Activated T-cell treated with anti-CD3 and anti-CD28 coated beads, Interleukin-2, amount 50 U/mL, for 4 hours (primary cell): ENCODE data around the gene FANCC. TPM values are rescaled to one million over a fixed set of nuclear protein-coding genes. Genes with fewer than 3 reads are reported as not detected.
A peak's percentile ranks its signal among the peaks of the same experiment; 100 is the strongest.

Source experiments
- ATAC-seq, 2 donors: fragments of 200-7000 bp; cut with Tn5 transposase; one replicate each; pipeline ENCODE4 v1.10.0; 2021
- DNase-seq: peaks from one replicate; pipeline ENCODE4 v3.0.0-alpha.2; 2020
- H3K27me3 Mint-ChIP-seq: one replicate; pipeline ENCODE4 v1.8.0; 2021; ENCODE audit warnings: low read depth, mixed read lengths
- H3K36me3 Mint-ChIP-seq: one replicate; pipeline ENCODE4 v1.8.0; 2022; ENCODE audit warnings: mixed read lengths; ENCODE audit not compliant: insufficient read depth
- H3K4me1 Mint-ChIP-seq: one replicate; pipeline ENCODE4 v1.8.0; 2021; ENCODE audit warnings: low read depth, mixed read lengths
- H3K4me3 Mint-ChIP-seq: one replicate; pipeline ENCODE4 v1.8.0; 2021; ENCODE audit warnings: mild to moderate bottlenecking, moderate library complexity, mixed read lengths
- H3K9me3 Mint-ChIP-seq: one replicate; pipeline ENCODE4 v1.8.0; 2021; ENCODE audit warnings: mixed read lengths
- total RNA-seq, 3 donors: library from RNA; stranded (reverse); gene quantifications; one replicate each; pipeline ENCODE4 v1.2.1, GENCODE V29; 2021

Gene FANCC, protein sequence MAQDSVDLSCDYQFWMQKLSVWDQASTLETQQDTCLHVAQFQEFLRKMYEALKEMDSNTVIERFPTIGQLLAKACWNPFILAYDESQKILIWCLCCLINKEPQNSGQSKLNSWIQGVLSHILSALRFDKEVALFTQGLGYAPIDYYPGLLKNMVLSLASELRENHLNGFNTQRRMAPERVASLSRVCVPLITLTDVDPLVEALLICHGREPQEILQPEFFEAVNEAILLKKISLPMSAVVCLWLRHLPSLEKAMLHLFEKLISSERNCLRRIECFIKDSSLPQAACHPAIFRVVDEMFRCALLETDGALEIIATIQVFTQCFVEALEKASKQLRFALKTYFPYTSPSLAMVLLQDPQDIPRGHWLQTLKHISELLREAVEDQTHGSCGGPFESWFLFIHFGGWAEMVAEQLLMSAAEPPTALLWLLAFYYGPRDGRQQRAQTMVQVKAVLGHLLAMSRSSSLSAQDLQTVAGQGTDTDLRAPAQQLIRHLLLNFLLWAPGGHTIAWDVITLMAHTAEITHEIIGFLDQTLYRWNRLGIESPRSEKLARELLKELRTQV
- total RNA-seq: 10 to 100 TPM; 14.6 to 15.3 (median 15.2) TPM

DNA sequence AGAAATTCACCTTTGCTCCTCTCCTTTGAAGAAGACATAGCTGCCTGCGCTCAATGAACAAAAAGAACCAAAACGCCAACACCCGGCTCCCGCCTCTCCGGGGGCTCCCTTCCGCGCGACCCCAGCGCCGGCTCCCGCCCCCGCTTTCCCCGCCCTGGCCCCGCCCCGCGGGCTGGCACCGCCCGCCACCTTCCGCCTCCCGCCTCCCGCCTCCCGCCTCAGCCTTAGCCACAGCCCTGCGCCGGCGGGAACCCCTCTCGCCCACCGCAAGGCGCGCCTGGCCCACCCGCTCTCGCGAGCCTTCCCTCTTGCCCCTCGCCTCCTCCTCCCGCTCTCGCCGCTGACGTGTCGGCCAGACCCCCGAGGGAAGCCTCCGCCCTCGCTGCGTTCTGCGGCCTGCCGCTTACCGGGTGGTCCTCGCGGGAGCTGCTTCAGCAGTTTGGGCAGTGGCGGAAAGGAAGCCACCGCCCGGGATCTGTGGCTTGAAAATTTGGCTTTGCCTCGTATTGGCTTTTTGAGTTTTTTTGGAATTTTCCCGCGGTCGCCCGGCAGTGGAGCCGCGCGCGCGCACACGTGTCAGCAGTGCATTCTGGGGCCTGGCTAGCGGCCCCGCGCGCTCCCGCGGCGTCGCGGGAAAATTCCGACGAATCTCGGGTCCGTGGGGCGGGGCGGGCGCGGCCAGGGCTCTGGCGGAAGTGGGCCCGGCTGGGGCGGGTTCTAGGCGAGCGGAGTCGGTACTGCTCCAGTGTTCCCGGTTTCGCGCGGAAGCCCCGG lies at the start of gene FANCC:
Gene FANCC, minus strand, starts transcription at position 591 of the 774 bp plus-strand sequence. CDS start 68,418 bp downstream, outside the sequence.
- Mint-ChIP-seq H3K4me3 (peak within 1 kb of the TSS; percentile 90), H3K36me3 (peaks cover 2% of the 10 kb centered on the region), H3K9me3 (no peaks in the 10 kb centered on the region), H3K4me1 (peaks cover 8% of the 10 kb centered on the region), H3K27me3 (peaks cover 4% of the 10 kb centered on the region)
- DNase-seq: peak; percentile 85
- peak; percentile 91 to 92 for ATAC-seq

DNA sequence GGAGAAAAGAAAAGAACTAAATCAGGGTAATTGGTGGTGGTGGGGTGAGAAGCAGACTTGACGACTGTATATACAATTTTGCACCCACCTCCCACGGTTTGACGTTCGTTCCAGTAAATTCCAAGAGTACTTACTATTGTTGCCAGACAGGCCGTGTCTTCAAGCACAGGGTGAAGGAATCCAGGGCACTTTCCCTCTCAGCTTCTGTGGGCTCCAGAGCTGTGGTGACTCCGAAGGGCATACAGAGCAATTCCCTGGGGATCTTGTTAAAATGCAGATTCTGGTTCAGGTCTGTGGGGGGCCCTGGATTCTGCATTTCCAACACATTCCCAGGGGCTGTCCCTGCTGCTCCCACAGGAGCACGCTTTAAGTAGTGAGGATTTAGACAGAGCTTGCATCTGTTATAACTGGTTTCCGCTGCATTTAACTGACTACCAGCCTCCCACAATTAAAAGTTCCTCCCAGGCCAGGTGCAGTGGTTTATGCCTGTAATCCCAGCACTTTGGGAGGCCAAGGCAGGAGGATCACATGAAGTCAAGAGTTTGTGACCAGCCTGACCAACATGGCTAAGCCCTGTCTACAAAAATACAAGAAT lies 49.3 kb upstream of the FANCC start:
- Mint-ChIP-seq H3K27me3 (peaks cover 31% of the 10 kb centered on the region), H3K36me3 (no peaks in the 10 kb centered on the region), H3K4me1 (no peaks in the 10 kb centered on the region), H3K4me3 (no peak overlapping the region), H3K9me3 (no peaks in the 10 kb centered on the region)
- DNase-seq (no peak), ATAC-seq (no peak)

DNA sequence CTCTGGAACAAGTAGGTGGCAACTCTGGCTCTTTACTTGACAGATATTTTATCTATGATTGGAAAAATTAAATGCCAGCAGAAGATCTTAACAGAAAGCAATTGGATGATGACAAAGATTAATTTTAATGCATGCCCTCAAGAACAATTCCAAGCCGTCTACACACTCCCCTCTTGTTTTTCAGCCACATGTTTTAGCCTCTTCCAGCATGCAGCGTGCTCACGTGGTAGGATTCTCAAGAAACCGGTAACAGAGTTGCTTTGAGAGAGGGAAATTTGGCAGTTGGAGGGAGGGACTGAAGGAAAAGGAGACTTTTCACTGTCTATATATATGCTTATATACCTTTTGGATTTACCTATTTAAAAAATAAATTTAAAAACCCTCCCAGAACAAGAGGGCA lies 48.3 kb upstream of the FANCC start:
- peaks cover 32% of the 10 kb centered on the region for H3K27me3 Mint-ChIP-seq
- no peaks in the 10 kb centered on the region for H3K9me3 Mint-ChIP-seq

DNA sequence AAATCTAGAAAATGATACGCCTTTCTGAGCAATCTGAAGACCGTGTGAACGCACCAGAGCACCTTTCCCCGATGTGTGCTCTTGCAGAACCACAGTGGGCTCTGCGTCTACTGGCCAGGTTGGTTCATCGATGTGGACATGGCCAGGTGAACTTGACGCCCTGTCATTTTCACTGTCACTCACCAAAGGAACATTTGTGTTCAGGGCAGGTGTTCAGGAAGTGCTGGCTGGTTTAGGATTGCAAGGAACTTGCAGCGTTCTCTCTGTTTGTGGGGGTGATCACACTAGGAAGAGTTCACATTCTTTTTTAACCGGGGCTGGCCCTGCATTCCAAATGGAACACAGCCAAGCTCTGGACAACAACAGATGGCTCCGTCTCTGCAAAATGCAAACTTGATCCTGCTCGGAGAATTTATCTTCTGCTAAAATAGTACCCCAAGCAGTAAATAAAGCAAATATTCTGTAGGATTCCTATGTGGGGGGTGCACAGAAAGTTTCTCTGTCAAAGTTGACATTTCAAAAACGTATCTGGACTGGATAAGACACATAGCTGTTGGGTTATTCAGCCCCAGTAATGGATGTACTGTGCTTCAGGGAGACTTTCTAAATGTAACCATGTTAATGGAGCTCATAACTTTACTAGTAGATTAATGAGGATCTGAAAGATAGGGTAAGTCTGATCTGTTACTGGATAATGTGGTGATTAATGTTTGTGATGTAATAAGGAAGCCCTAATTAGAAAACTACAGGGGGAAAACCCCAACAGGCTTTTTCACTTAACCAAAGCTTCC lies 45.7 kb upstream of the FANCC start:
- no peaks in the 10 kb centered on the region for H3K4me1 Mint-ChIP-seq
- DNase-seq: no peak
- H3K4me3 Mint-ChIP-seq: no peak overlapping the region
- no peaks in the 10 kb centered on the region for H3K9me3 Mint-ChIP-seq
- peaks cover 18% of the 10 kb centered on the region for H3K27me3 Mint-ChIP-seq
- no peaks in the 10 kb centered on the region for H3K36me3 Mint-ChIP-seq
- ATAC-seq: no peak

More for the DNA sequence above, 48.3 kb upstream of the FANCC start:
- no peak for DNase-seq
- ATAC-seq: no peak
- no peaks in the 10 kb centered on the region for H3K36me3 Mint-ChIP-seq
- no peak overlapping the region for H3K4me3 Mint-ChIP-seq
- no peaks in the 10 kb centered on the region for H3K4me1 Mint-ChIP-seq

DNA sequence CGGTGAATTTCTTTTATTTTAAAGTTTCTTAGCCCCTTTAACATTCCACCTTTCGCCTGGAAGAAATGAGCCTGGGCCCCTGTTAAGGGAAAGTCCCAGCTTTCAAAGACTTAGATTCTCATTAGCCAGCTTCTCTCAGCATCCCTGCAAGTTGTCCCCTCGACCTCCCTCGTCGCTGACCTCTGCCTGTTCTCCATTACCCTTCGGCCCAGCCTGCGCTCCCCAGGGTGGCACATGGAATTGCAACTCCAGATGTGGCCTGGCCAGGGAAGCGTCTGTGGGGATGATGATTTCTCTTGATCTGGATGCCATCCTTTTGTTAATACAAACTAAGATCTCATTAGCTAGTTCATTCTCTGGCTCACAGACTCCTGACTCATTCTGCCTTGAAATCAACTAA lies 43.4 kb upstream of the FANCC start:
- Mint-ChIP-seq H3K4me1 (no peaks in the 10 kb centered on the region), H3K36me3 (no peaks in the 10 kb centered on the region), H3K9me3 (no peaks in the 10 kb centered on the region), H3K4me3 (no peak overlapping the region), H3K27me3 (peaks cover 24% of the 10 kb centered on the region)
- no peak for DNase-seq
- no peak for ATAC-seq

DNA sequence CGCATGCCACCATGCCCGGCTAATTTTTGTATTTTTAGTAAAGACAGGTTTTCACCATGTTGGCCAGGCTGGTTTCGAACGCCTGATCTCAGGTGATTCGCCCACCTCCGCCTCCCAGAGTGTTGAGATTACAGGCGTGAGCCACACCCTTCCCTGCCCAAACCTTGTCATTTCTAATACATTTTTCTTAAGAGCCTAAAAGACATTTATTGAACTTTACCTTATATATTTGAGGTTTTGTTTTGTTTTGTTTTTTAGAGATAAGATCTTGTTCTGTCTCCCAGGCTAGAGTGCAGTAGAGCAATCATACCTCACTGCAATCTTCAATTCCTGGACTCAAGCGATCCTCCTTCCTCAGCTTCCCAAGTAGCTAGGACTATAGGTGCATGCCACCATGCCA lies 39.8 kb upstream of the FANCC start:
- H3K27me3 Mint-ChIP-seq: peaks cover 20% of the 10 kb centered on the region
- no peak for DNase-seq
- no peak for ATAC-seq
- no peaks in the 10 kb centered on the region for H3K9me3 Mint-ChIP-seq
- H3K4me3 Mint-ChIP-seq: no peak overlapping the region
- H3K36me3 Mint-ChIP-seq: no peaks in the 10 kb centered on the region
- no peaks in the 10 kb centered on the region for H3K4me1 Mint-ChIP-seq

DNA sequence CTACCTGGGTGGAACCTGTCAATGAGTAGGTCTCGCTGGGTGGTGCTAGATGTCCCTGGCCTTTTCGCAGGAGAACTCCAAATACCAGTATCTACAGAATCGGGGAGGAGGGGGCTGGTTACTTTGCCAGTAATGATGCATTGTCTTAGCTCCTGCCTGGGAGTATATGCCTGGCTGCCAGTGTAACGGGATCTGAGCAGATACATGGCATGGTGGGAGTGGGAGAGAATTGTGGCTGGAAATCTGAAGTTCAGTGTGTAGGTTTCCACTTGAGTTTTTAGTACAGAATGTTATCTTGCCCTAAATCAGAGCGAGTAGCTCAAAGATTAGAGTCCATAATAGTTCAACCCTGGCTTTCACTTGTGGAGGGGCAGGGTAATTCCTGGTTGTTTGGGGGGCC lies 38.0 kb upstream of the FANCC start:
- H3K4me1 Mint-ChIP-seq: no peaks in the 10 kb centered on the region
- no peaks in the 10 kb centered on the region for H3K36me3 Mint-ChIP-seq
- ATAC-seq: no peak
- H3K9me3 Mint-ChIP-seq: no peaks in the 10 kb centered on the region
- DNase-seq: no peak
- no peak overlapping the region for H3K4me3 Mint-ChIP-seq
- H3K27me3 Mint-ChIP-seq: peaks cover 25% of the 10 kb centered on the region

DNA sequence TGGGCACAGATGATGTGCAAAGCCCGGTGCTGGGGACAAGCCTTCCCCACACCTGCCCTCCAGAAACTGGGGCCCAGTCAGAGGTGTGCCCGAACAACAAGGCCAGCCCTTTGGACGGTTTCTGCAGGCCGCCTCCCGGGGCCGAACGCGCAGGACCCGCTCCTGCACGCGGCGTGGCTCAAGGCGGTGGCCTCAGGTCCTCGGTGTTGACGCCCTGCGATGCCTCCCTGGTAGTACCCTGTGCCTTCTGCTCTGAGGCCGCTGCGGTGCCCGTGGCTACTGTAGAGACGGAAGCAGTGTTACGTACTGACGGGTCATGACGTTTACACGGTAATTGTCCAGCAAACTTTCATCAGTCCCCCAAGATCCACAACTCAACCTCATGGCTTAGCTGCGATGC lies 33.5 kb upstream of the FANCC start:
- DNase-seq (no peak), ATAC-seq (no peak)
- H3K4me1 Mint-ChIP-seq: peaks cover 4% of the 10 kb centered on the region
- peaks cover 40% of the 10 kb centered on the region for H3K27me3 Mint-ChIP-seq
- no peak overlapping the region for H3K4me3 Mint-ChIP-seq
- H3K9me3 Mint-ChIP-seq: no peaks in the 10 kb centered on the region
- H3K36me3 Mint-ChIP-seq: no peaks in the 10 kb centered on the region

DNA sequence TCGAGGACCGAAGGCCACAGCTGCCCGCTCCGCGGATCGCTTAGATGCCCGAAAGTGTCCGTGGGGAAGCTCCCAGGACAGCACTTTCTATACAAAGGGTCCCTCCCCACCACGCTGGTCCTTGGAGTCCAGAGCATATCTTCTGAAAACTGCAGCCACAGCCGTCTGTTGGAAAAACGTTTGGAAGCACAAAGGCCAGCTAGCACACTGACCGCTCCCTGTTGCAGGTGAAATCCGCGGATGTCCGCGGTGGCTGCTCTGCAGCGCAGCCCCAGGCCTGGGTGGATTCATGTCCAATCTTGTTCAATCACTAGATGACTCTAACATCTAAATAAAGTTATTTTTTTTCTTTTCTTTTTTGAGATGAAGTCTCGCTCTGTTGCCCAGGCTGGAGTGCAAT lies 32.8 kb upstream of the FANCC start:
- Mint-ChIP-seq H3K4me3 (peak overlapping the region; percentile 19), H3K27me3 (peaks cover 40% of the 10 kb centered on the region), H3K36me3 (no peaks in the 10 kb centered on the region), H3K4me1 (peaks cover 4% of the 10 kb centered on the region), H3K9me3 (no peaks in the 10 kb centered on the region)
- ATAC-seq (no peak), DNase-seq (no peak)

DNA sequence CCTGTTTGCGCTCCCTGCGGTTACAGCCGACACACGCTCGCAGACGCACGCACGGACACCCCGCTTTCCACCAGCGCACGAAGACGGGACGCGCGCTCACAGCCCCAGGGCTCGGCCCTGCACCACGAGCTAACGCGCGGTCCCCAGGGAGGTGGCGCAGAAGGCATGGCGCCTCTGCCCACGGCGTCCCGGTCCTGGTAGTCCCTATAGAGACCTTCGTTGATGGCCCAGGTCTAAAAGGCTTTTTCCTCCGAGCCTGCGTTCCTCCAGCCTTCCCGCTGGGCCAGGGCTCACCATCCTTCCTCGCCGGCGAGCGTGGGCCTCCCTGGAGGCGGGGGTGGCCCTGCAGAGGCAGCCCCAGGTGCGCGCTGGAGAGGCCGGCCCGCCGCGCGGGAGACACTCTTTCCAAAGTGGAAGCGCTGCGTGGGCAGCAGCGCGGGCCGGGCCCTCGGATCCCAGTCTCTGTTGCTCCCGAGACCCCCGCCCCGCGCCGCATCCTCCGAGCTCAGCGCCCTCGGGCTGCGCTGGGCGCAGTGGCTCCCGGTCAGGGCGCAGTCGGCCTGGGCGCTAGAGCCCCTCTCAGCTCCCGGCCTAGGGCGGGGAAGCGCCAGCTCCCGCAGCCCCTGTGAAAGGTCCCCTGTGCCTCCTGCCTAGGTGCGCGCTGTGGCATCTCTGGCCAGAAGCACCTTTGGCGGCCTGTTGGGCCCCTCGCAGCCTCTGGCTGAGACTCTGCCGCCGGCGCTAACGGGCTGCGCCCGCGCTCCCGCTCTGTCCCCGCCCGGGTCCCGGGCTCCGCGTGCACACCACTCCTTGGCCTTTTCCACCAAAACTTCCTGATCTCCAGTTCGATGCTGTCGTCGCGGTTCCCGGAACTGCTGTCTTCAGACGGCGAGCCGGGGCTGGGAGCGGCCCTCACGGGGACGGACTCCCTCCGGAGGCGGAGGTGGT lies 31.9 kb upstream of the FANCC start:
- no peaks in the 10 kb centered on the region for H3K9me3 Mint-ChIP-seq
- H3K27me3 Mint-ChIP-seq: peaks cover 37% of the 10 kb centered on the region
- H3K4me3 Mint-ChIP-seq: peak overlapping the region; percentile 19
- peak; percentile 41 to 71 for ATAC-seq
- H3K4me1 Mint-ChIP-seq: peaks cover 4% of the 10 kb centered on the region
- no peaks in the 10 kb centered on the region for H3K36me3 Mint-ChIP-seq
- DNase-seq: no peak

DNA sequence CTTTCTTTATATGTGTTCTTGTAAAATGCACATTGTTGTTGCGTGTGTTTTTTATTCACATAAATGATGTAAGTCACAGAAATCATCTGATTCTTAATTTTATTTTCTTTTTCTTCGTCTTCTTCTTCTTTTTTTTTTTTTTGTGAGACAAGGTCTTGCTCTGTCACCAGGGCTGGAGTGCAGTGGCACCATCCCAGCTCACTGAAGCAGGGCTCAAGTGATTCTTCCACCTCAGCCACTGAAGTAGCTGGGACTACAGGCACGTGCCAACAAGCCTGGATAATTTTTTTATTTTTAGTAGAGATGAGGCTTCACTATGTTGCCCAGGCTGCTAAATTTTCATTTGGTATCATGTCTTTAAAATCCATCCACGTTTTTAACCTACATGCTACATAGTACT lies 28.5 kb upstream of the FANCC start:
- H3K9me3 Mint-ChIP-seq: no peaks in the 10 kb centered on the region
- no peaks in the 10 kb centered on the region for H3K36me3 Mint-ChIP-seq
- H3K4me1 Mint-ChIP-seq: peaks cover 13% of the 10 kb centered on the region
- DNase-seq: no peak
- no peak for ATAC-seq
- H3K4me3 Mint-ChIP-seq: no peak overlapping the region
- H3K27me3 Mint-ChIP-seq: peaks cover 33% of the 10 kb centered on the region

DNA sequence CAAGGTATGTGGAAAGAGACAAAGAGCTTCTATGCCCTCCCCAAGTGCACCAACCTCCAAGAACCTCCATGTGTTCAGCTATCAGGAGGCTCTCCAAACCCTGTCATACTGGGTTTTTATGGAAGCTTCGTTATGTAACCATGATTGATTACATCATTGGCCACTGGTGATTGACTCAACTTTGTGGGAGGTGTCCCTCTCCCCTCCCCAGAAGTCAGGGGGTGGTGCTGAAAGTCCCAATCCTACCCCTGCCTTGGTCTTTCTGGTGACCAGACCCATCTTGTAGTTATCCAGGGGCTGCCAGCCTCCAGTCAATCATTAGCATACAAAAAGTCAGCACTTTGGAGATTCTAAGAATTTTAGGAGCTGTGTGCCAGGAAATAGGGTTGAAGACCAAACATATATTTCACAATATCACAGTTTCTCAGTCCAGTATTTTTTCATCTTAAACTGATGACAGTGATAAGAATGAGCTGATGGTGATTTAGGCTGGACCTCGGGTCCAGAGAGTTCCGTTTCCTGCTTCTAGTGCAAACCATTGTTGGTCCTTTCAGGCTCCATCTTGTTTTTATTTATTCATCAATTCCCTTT lies 27.3 kb upstream of the FANCC start:
- no peak overlapping the region for H3K4me3 Mint-ChIP-seq
- ATAC-seq (no peak), DNase-seq (no peak)
- peaks cover 9% of the 10 kb centered on the region for H3K4me1 Mint-ChIP-seq
- peaks cover 21% of the 10 kb centered on the region for H3K27me3 Mint-ChIP-seq
- no peaks in the 10 kb centered on the region for H3K9me3 Mint-ChIP-seq
- H3K36me3 Mint-ChIP-seq: no peaks in the 10 kb centered on the region
